ENCODE measurements around the gene F2RL2.

Gene F2RL2, protein sequence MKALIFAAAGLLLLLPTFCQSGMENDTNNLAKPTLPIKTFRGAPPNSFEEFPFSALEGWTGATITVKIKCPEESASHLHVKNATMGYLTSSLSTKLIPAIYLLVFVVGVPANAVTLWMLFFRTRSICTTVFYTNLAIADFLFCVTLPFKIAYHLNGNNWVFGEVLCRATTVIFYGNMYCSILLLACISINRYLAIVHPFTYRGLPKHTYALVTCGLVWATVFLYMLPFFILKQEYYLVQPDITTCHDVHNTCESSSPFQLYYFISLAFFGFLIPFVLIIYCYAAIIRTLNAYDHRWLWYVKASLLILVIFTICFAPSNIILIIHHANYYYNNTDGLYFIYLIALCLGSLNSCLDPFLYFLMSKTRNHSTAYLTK

DNA sequence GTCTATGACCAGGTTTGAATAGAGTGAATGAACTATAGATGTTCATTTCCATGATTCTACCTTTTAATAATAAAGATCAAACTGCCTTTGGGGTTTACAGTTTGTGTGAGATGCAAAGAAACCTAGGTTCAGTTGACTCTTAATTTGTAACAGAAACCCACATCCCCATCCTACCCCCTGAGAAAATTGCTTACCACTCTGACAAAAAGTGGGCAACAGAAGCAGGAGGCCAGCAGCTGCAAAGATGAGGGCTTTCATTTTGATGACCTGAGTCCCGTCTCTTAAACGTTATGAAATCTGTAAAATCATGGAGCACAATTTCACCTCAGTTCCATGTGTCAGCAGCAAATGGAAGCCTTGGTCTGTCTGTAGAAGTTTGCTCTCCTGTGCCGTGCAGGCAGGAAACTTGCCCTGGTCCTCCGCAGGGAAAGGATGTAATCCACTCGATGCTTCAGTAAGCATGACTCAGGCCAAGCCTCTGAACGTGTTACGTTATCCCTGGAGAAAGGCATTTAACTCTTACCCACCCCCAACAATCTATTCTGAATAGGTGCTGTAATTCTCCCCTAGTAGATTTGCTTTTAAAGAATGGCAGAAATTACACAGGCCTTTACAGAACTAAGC lies at the start of gene F2RL2:
TSS of gene F2RL2 (minus strand) at position 431 of the 624 bp plus-strand sequence. CDS start at position 258, 173 bp downstream.
- peak within 1 kb of the TSS; percentile 43 for H3K27ac ChIP-seq (ENCODE audit: low read length)
- H3K9ac ChIP-seq (ENCODE audit: low read depth, low read length): no peak within 1 kb of the TSS
- H3K27me3 ChIP-seq (ENCODE audit: insufficient read depth, low read length): no peaks in the 10 kb centered on the region
- H3K4me1 ChIP-seq (ENCODE audit: insufficient read depth, low read length): peaks cover 10% of the 10 kb centered on the region; the same call in 1 of the 2 replicates
- no peaks in the 10 kb centered on the region for H3K36me3 ChIP-seq (ENCODE audit: insufficient read depth, low read depth, low read length)
- no peaks in the 10 kb centered on the region for H3K9me3 ChIP-seq (ENCODE audit: insufficient read depth, low read depth, low read length)
- no peak within 1 kb of the TSS for H3K4me3 ChIP-seq (ENCODE audit: low read length)

GRCh38 chr5:76672242-76672641 lies 49.0 kb upstream of the F2RL2 start:
- Histone ChIP-seq H3K4me3 (ENCODE audit: low read length) (no peak overlapping the region), H3K27ac (ENCODE audit: low read length) (no peak overlapping the region), H3K36me3 (ENCODE audit: insufficient read depth, low read depth, low read length) (peaks cover 41% of the 10 kb centered on the region), H3K9ac (ENCODE audit: low read depth, low read length) (no peak overlapping the region), H3K4me1 (ENCODE audit: insufficient read depth, low read length) (no peaks in the 10 kb centered on the region), H3K9me3 (ENCODE audit: insufficient read depth, low read depth, low read length) (no peaks in the 10 kb centered on the region), H3K27me3 (ENCODE audit: insufficient read depth, low read length) (no peaks in the 10 kb centered on the region)

DNA sequence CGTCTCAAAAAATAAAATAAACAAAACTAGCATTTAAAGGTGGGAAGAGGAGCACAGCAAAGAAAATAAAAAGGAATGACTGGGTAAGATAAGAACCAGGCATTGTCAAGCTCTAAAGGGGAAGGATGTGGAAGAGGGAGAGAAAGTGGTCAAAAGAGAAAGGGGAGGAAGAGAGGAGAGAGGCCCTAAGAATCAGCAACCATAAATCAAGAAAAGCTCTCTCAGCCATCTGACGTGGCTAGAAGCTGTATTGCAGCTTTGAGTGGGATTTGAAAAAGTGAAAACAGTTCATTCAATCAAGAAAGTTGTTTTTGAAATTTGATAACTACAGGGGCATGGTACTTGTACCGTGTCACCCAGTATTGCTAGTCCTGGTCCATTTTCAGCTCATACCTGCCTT lies 47.3 kb upstream of the F2RL2 start:
- Histone ChIP-seq H3K27ac (ENCODE audit: low read length) (no peak overlapping the region), H3K27me3 (ENCODE audit: insufficient read depth, low read length) (no peaks in the 10 kb centered on the region), H3K4me1 (ENCODE audit: insufficient read depth, low read length) (no peaks in the 10 kb centered on the region), H3K9me3 (ENCODE audit: insufficient read depth, low read depth, low read length) (no peaks in the 10 kb centered on the region), H3K4me3 (ENCODE audit: low read length) (no peak overlapping the region), H3K9ac (ENCODE audit: low read depth, low read length) (no peak overlapping the region), H3K36me3 (ENCODE audit: insufficient read depth, low read depth, low read length) (peaks cover 35% of the 10 kb centered on the region)

DNA sequence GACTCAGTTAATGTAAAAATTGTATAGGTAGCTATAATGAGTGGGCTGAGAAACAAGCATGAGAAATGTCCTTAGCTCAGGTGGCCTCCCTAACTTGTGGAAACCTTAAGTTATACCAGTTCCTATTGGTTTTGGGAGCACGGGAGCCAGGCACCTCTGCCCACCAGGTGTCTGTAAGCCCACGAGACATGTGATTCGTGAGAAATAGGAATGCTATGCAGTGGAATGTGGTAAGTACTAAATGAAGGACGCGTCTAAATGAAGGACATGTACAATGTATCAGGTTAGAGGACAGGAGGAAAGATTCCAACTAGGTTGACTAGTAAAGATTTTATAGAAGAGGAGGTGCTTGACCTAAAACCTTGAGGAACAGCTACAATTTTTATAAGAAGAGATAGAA lies 46.0 kb upstream of the F2RL2 start:
- H3K27ac ChIP-seq (ENCODE audit: low read length): no peak overlapping the region
- peaks cover 32% of the 10 kb centered on the region for H3K36me3 ChIP-seq (ENCODE audit: insufficient read depth, low read depth, low read length)
- no peaks in the 10 kb centered on the region for H3K9me3 ChIP-seq (ENCODE audit: insufficient read depth, low read depth, low read length)
- H3K27me3 ChIP-seq (ENCODE audit: insufficient read depth, low read length): no peaks in the 10 kb centered on the region
- no peak overlapping the region for H3K4me3 ChIP-seq (ENCODE audit: low read length)
- no peak overlapping the region for H3K9ac ChIP-seq (ENCODE audit: low read depth, low read length)
- no peaks in the 10 kb centered on the region for H3K4me1 ChIP-seq (ENCODE audit: insufficient read depth, low read length)

GRCh38 chr5:76667495-76667894 lies 44.3 kb upstream of the F2RL2 start:
- Histone ChIP-seq H3K4me1 (ENCODE audit: insufficient read depth, low read length) (no peaks in the 10 kb centered on the region), H3K9me3 (ENCODE audit: insufficient read depth, low read depth, low read length) (no peaks in the 10 kb centered on the region), H3K9ac (ENCODE audit: low read depth, low read length) (no peak overlapping the region), H3K4me3 (ENCODE audit: low read length) (no peak overlapping the region), H3K27me3 (ENCODE audit: insufficient read depth, low read length) (no peaks in the 10 kb centered on the region), H3K36me3 (ENCODE audit: insufficient read depth, low read depth, low read length) (peaks cover 22% of the 10 kb centered on the region), H3K27ac (ENCODE audit: low read length) (no peak overlapping the region)

- Histone ChIP-seq H3K4me1 (ENCODE audit: insufficient read depth, low read length) (no peaks in the 10 kb centered on the region), H3K9ac (ENCODE audit: low read depth, low read length) (no peak overlapping the region), H3K4me3 (ENCODE audit: low read length) (no peak overlapping the region), H3K27me3 (ENCODE audit: insufficient read depth, low read length) (no peaks in the 10 kb centered on the region), H3K9me3 (ENCODE audit: insufficient read depth, low read depth, low read length) (no peaks in the 10 kb centered on the region), H3K36me3 (ENCODE audit: insufficient read depth, low read depth, low read length) (peaks cover 18% of the 10 kb centered on the region; the same call in 1 of the 2 replicates), H3K27ac (ENCODE audit: low read length) (no peak overlapping the region)
These were observed 40.9 kb upstream of the F2RL2 start for GRCh38 chr5:76664079-76664478.

DNA sequence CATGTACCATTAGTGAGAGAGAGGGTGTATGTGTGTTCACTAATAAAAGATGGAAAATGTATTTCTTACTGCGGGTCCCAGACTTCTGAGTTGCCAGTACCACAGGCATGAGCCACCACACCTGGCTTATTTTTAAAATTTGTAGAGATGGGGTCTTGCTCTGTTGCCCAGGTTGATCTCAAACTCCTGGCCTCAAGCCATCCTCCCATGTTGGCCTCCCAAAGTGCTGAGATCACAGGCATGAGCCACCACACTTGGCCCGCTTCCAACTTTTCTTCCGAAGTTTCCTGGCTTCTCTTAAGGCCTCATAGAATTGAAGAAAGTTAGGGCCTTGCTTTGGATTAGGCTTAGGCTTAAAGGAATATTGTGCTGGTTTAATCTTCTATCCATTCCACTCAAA lies 40.4 kb upstream of the F2RL2 start:
- Histone ChIP-seq H3K36me3 (ENCODE audit: insufficient read depth, low read depth, low read length) (peaks cover 20% of the 10 kb centered on the region), H3K27ac (ENCODE audit: low read length) (no peak overlapping the region), H3K4me3 (ENCODE audit: low read length) (no peak overlapping the region), H3K9me3 (ENCODE audit: insufficient read depth, low read depth, low read length) (no peaks in the 10 kb centered on the region), H3K4me1 (ENCODE audit: insufficient read depth, low read length) (no peaks in the 10 kb centered on the region), H3K9ac (ENCODE audit: low read depth, low read length) (no peak overlapping the region), H3K27me3 (ENCODE audit: insufficient read depth, low read length) (no peaks in the 10 kb centered on the region)

GRCh38 chr5:76662521-76662920 lies 39.3 kb upstream of the F2RL2 start:
- Histone ChIP-seq H3K27ac (ENCODE audit: low read length) (no peak overlapping the region), H3K9ac (ENCODE audit: low read depth, low read length) (no peak overlapping the region), H3K4me1 (ENCODE audit: insufficient read depth, low read length) (no peaks in the 10 kb centered on the region), H3K36me3 (ENCODE audit: insufficient read depth, low read depth, low read length) (peaks cover 24% of the 10 kb centered on the region), H3K27me3 (ENCODE audit: insufficient read depth, low read length) (no peaks in the 10 kb centered on the region), H3K4me3 (ENCODE audit: low read length) (no peak overlapping the region), H3K9me3 (ENCODE audit: insufficient read depth, low read depth, low read length) (no peaks in the 10 kb centered on the region)

GRCh38 chr5:76660360-76660759 lies 37.2 kb upstream of the F2RL2 start:
- no peaks in the 10 kb centered on the region for H3K4me1 ChIP-seq (ENCODE audit: insufficient read depth, low read length)
- no peaks in the 10 kb centered on the region for H3K27me3 ChIP-seq (ENCODE audit: insufficient read depth, low read length)
- H3K36me3 ChIP-seq (ENCODE audit: insufficient read depth, low read depth, low read length): peaks cover 24% of the 10 kb centered on the region
- no peaks in the 10 kb centered on the region for H3K9me3 ChIP-seq (ENCODE audit: insufficient read depth, low read depth, low read length)
- H3K4me3 ChIP-seq (ENCODE audit: low read length): no peak overlapping the region
- no peak overlapping the region for H3K9ac ChIP-seq (ENCODE audit: low read depth, low read length)
- no peak overlapping the region for H3K27ac ChIP-seq (ENCODE audit: low read length)

GRCh38 chr5:76657683-76658311 lies 34.6 kb upstream of the F2RL2 start:
- Histone ChIP-seq H3K9me3 (ENCODE audit: insufficient read depth, low read depth, low read length) (no peaks in the 10 kb centered on the region), H3K4me1 (ENCODE audit: insufficient read depth, low read length) (no peaks in the 10 kb centered on the region), H3K4me3 (ENCODE audit: low read length) (no peak overlapping the region), H3K27ac (ENCODE audit: low read length) (no peak overlapping the region), H3K36me3 (ENCODE audit: insufficient read depth, low read depth, low read length) (peaks cover 24% of the 10 kb centered on the region), H3K27me3 (ENCODE audit: insufficient read depth, low read length) (no peaks in the 10 kb centered on the region), H3K9ac (ENCODE audit: low read depth, low read length) (no peak overlapping the region)

GRCh38 chr5:76657091-76657490 lies 33.9 kb upstream of the F2RL2 start:
- H3K27me3 ChIP-seq (ENCODE audit: insufficient read depth, low read length): no peaks in the 10 kb centered on the region
- peaks cover 24% of the 10 kb centered on the region for H3K36me3 ChIP-seq (ENCODE audit: insufficient read depth, low read depth, low read length)
- no peak overlapping the region for H3K9ac ChIP-seq (ENCODE audit: low read depth, low read length)
- H3K9me3 ChIP-seq (ENCODE audit: insufficient read depth, low read depth, low read length): no peaks in the 10 kb centered on the region
- H3K4me1 ChIP-seq (ENCODE audit: insufficient read depth, low read length): no peaks in the 10 kb centered on the region
- H3K27ac ChIP-seq (ENCODE audit: low read length): no peak overlapping the region
- H3K4me3 ChIP-seq (ENCODE audit: low read length): no peak overlapping the region
